Measurements from ENCODE around the gene HIP1.
"Not testable (repeated sequence)": the region's sequence is repeated elsewhere in the genome, so short reads cannot be mapped to it uniquely, and the experiment has no call there.

Gene HIP1

GRCh38 chr7:75712517-75713361 lies 26.0 kb downstream of the HIP1 start:
- no peak for DNase-seq

GRCh38 chr7:75711656-75712514 lies 26.9 kb downstream of the HIP1 start:
- DNase-seq = no peak

GRCh38 chr7:75711076-75711475 lies 27.7 kb downstream of the HIP1 start:
- no peak for DNase-seq

- DNase-seq = no peak
These were observed 33.8 kb downstream of the HIP1 start for GRCh38 chr7:75704928-75705327.

GRCh38 chr7:75702515-75702914 lies 36.2 kb downstream of the HIP1 start:
- DNase-seq = no peak

- DNase-seq = no peak
These were observed 38.7 kb downstream of the HIP1 start for GRCh38 chr7:75699993-75700392.

GRCh38 chr7:75698358-75698757 lies 40.4 kb downstream of the HIP1 start:
- no peak for DNase-seq

GRCh38 chr7:75696263-75697037 lies 42.3 kb downstream of the HIP1 start:
- no peak for DNase-seq

- DNase-seq = peak in 1 of 3 experiments; percentile 15
These were observed 43.9 kb downstream of the HIP1 start for GRCh38 chr7:75694638-75695399.

GRCh38 chr7:75693668-75694067 lies 45.1 kb downstream of the HIP1 start:
- DNase-seq = not testable (repeated sequence)

GRCh38 chr7:75691793-75692543 lies 46.8 kb downstream of the HIP1 start:
- DNase-seq = no peak

- no peak for DNase-seq
These were observed 48.6 kb downstream of the HIP1 start for GRCh38 chr7:75690121-75690523.

GRCh38 chr7:75689246-75690099 lies 49.3 kb downstream of the HIP1 start:
- DNase-seq = no peak

GRCh38 chr7:75688200-75689136 lies 50.3 kb downstream of the HIP1 start:
- peak in 2 of 3 experiments; percentile 61 to 69 for DNase-seq

- no peak for DNase-seq
These were observed 51.3 kb downstream of the HIP1 start for GRCh38 chr7:75687246-75688088.

GRCh38 chr7:75686551-75686950 lies 52.2 kb downstream of the HIP1 start:
- DNase-seq = no peak

GRCh38 chr7:75682052-75682451 lies 56.7 kb downstream of the HIP1 start:
- not testable (repeated sequence) for DNase-seq

GRCh38 chr7:75679060-75679459 lies 59.7 kb downstream of the HIP1 start:
- no peak for DNase-seq

Measured in NCI-H1417 (cell line).